Measurements from ENCODE around the gene MYH8. TPM values are rescaled to one million over a fixed set of nuclear protein-coding genes. Genes with fewer than 3 reads are reported as not detected.

The MYH8 gene
- total and polyA plus RNA-seq, 2 experiments from 2014 or later = 0.11 TPM; not detected in 1

- no peaks in the 10 kb centered on the region for H3K79me2 ChIP-seq
- no peak overlapping the region for H3K4me3 ChIP-seq
- H3K27ac ChIP-seq = peak overlapping the region; percentile 49
- peak; percentile 37 for DNase-seq (ENCODE audit: low spot score)
- no peaks in the 10 kb centered on the region for H3K36me3 ChIP-seq (replicated peaks; ENCODE audit: insufficient read depth, low read depth)
- no peak overlapping the region for H2AFZ ChIP-seq
- WGBS (ENCODE audit: low lambda C conversion rate, missing lambda C conversion rate) = 61% methylated on average over 4 of the region's 4 CpGs
- H3K9me3 ChIP-seq (ENCODE audit: low read depth) = no peaks in the 10 kb centered on the region
- H3K9me2 ChIP-seq (replicated peaks; ENCODE audit: insufficient read depth) = no peaks in the 10 kb centered on the region
- H3K27me3 ChIP-seq = peaks cover 5% of the 10 kb centered on the region
- no peaks in the 10 kb centered on the region for H3K4me1 ChIP-seq (ENCODE audit: insufficient read depth)
- TF ChIP-seq EZH2 (IDR thresholded peaks at IDR 0.05; ENCODE audit: borderline replicate concordance) (no peak), CTCF (IDR thresholded peaks at IDR 0.05; ENCODE audit: poor library complexity) (no peak), EZH2phosphoT487 (IDR thresholded peaks at IDR 0.05; ENCODE audit: low read depth, severe bottlenecking, unreplicated experiment) (no peak)
- H4K20me1 ChIP-seq (ENCODE audit: insufficient read depth, poor library complexity, severe bottlenecking) = no peaks in the 10 kb centered on the region
- H3K4me2 ChIP-seq = no peak overlapping the region
Observed at GRCh38 chr17:10460062-10460461, 38.3 kb upstream of the MYH8 start.

- Histone ChIP-seq H2AFZ (no peak overlapping the region), H3K79me2 (no peaks in the 10 kb centered on the region), H4K20me1 (ENCODE audit: insufficient read depth, poor library complexity, severe bottlenecking) (no peaks in the 10 kb centered on the region), H3K9me3 (ENCODE audit: low read depth) (no peaks in the 10 kb centered on the region), H3K27me3 (peaks cover 3% of the 10 kb centered on the region), H3K4me2 (no peak overlapping the region), H3K9me2 (replicated peaks; ENCODE audit: insufficient read depth) (no peaks in the 10 kb centered on the region), H3K4me3 (no peak overlapping the region), H3K36me3 (replicated peaks; ENCODE audit: insufficient read depth, low read depth) (no peaks in the 10 kb centered on the region), H3K27ac (no peak overlapping the region), H3K4me1 (ENCODE audit: insufficient read depth) (no peaks in the 10 kb centered on the region)
- WGBS (ENCODE audit: low lambda C conversion rate, missing lambda C conversion rate) = 57% methylated on average over 3 of the region's 3 CpGs
- peak; percentile 10 for DNase-seq (ENCODE audit: low spot score)
- TF ChIP-seq EZH2phosphoT487 (IDR thresholded peaks at IDR 0.05; ENCODE audit: low read depth, severe bottlenecking, unreplicated experiment) = no peak
- no peak for TF ChIP-seq CTCF (IDR thresholded peaks at IDR 0.05; ENCODE audit: poor library complexity)
- TF ChIP-seq EZH2 (IDR thresholded peaks at IDR 0.05; ENCODE audit: borderline replicate concordance) = no peak
Observed at GRCh38 chr17:10458701-10459100, 37.0 kb upstream of the MYH8 start.

GRCh38 chr17:10457952-10458351, 36.2 kb upstream of the MYH8 start:
- H3K27ac ChIP-seq = no peak overlapping the region
- no peaks in the 10 kb centered on the region for H3K27me3 ChIP-seq
- no peaks in the 10 kb centered on the region for H3K79me2 ChIP-seq
- H3K9me3 ChIP-seq (ENCODE audit: low read depth) = no peaks in the 10 kb centered on the region
- no peak for DNase-seq (ENCODE audit: low spot score)
- no peaks in the 10 kb centered on the region for H3K9me2 ChIP-seq (replicated peaks; ENCODE audit: insufficient read depth)
- no peaks in the 10 kb centered on the region for H4K20me1 ChIP-seq (ENCODE audit: insufficient read depth, poor library complexity, severe bottlenecking)
- no peak overlapping the region for H3K4me3 ChIP-seq
- H2AFZ ChIP-seq = no peak overlapping the region
- H3K4me1 ChIP-seq (ENCODE audit: insufficient read depth) = no peaks in the 10 kb centered on the region
- no peak overlapping the region for H3K4me2 ChIP-seq
- no peaks in the 10 kb centered on the region for H3K36me3 ChIP-seq (replicated peaks; ENCODE audit: insufficient read depth, low read depth)
- whole genome bisulfite sequencing (ENCODE audit: low lambda C conversion rate, missing lambda C conversion rate) = 82% methylated on average over 1 of the region's 1 CpG
- TF ChIP-seq EZH2phosphoT487 (IDR thresholded peaks at IDR 0.05; ENCODE audit: low read depth, severe bottlenecking, unreplicated experiment) (no peak), EZH2 (IDR thresholded peaks at IDR 0.05; ENCODE audit: borderline replicate concordance) (no peak), CTCF (IDR thresholded peaks at IDR 0.05; ENCODE audit: poor library complexity) (no peak)
